Left cardiac atrium (tissue), 4 donors: Measurements from ENCODE around the gene MB21D2. TPM values are rescaled to one million over a fixed set of nuclear protein-coding genes. Genes with fewer than 3 reads are reported as not detected.
A peak's percentile ranks its signal among the peaks of the same experiment; 100 is the strongest.
"Not testable (repeated sequence)": the region's sequence is repeated elsewhere in the genome, so short reads cannot be mapped to it uniquely, and the experiment has no call there.

Source experiments
- ATAC-seq, 2 donors: fragments of 200-7000 bp; cut with Tn5 transposase; one replicate each; pipeline ENCODE4 v1.9.1; 2020; ENCODE audit warnings: mild to moderate bottlenecking in 2 of 2, moderate library complexity in 2 of 2
- DNase-seq: peaks from one replicate; pipeline ENCODE4 v3.0.0-alpha.2; 2020
- intact Hi-C, 2 donors: fragments of 100-400 bp; cut with DNase I; formaldehyde crosslinking; loops; one replicate each; pipeline versions ENCODE4 v1.14.1 to v1.15.1; 2022 to 2023
- total RNA-seq, 2 donors: library from RNA; stranded (reverse); fragmentation: NEBNext Ultra II Directional; extraction: Animal tissue kit (Norgen Biotek cat#: 25700); gene quantifications; one replicate each; pipeline ENCODE4 v1.2.1, GENCODE V29; 2021
- donor health status: DM: no; HTN: yes; CAD: no.
- donor health status: DM: no; HTN: yes; CAD: no; lungs with severe emphysema.
- donor health status: DM: yes; HTN: yes; CAD: no.
- donor health status: Dilated cardiomyopathy.

Gene MB21D2
- total RNA-seq, 2 donors from 2014 or later, result 2.2 to 4.1 TPM

- DNase-seq, ATAC-seq, intact Hi-C loops: not testable (repeated sequence)
Observed at GRCh38 chr3:192788816-192789515, 128.7 kb downstream of the MB21D2 start.

DNA sequence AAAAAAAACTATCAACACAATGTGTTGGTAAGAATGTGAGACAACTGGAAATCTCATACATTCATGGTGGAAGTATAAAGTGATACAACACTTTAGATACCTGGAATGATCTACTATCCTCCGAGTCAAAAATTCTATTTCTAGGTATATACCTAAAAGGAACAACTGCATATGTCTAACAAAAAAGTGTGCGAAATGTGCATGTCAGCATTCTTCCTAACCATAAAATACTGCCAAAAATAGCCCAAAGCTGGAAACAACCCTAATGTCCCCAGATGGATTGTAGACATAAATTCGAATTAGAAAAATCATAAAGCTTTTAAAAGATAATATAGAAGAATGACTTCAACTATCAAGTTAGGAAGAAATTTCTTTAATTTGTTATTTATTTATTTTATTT is 139.1 kb downstream of the MB21D2 start:
- intact Hi-C loops, result loop anchor here in 1 of 2 donors (10.0 kb wide), 1 partner anchor 214 kb away; no protein-coding TSS in a partner anchor

DNA sequence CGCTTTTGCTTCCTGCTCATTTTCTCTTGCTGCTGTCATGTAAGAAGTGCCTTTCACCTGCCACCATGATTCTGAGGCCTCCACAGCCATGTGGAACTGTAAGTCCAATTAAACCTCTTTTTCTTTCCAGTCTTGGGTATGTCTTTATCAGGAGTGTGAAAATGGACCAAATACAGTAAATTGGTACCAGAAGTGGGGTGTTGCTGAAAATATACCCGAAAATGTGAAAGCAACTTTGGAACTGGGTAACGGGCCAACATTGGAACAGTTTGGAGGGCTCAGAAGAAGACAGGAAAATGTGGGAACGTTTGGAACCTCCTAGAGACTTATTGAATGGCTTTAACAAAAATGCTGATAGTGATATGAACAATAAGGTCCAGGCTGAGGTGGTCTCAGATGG is 143.3 kb downstream of the MB21D2 start:
- DNase-seq, ATAC-seq: not testable (repeated sequence)
- intact Hi-C loops, result loop anchor here in 1 of 2 donors (10.0 kb wide), 1 partner anchor 210 kb away; no protein-coding TSS in a partner anchor

More for the DNA sequence above, 139.1 kb downstream of the MB21D2 start:
- ATAC-seq (no peak), DNase-seq (no peak)

GRCh38 chr3:192772240-192772894 is 145.3 kb downstream of the MB21D2 start:
- DNase-seq (peak; percentile 38), ATAC-seq (peak; percentile 87 to 91)
- intact Hi-C loops, result loop anchor here (2.0 to 10.0 kb wide), 2 partner anchors 206 to 208 kb away; no protein-coding TSS in a partner anchor

DNA sequence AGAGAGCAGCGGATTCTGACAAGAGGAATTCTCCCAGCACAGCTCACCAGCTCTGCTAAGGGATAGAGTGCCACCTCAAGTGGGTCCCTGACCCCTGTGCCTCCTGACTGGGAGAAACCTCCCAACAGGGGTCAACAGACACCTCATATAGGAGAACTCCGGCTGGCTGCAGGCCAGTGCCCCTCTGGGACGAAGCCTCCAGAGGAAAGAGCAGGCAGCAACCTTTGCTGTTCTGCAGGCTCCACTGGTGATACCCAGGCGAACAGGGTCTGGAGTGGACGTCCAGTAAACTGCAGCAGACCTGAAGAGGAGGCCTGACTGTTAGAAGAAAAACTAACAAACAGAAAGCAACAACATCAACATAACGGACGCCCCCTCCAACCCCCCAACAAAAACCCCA is 159.0 kb downstream of the MB21D2 start:
- intact Hi-C loops, result loop anchor here in 1 of 2 donors (2.0 kb wide), 1 partner anchor 58 kb away; no protein-coding TSS in a partner anchor
- no peak for ATAC-seq
- DNase-seq, result no peak

GRCh38 chr3:192751148-192751547 is 166.5 kb downstream of the MB21D2 start:
- DNase-seq, result no peak
- ATAC-seq, result no peak
- intact Hi-C loops, result no loop called here

GRCh38 chr3:192750201-192750600 is 167.5 kb downstream of the MB21D2 start:
- no peak for ATAC-seq
- intact Hi-C loops, result no loop called here

DNA sequence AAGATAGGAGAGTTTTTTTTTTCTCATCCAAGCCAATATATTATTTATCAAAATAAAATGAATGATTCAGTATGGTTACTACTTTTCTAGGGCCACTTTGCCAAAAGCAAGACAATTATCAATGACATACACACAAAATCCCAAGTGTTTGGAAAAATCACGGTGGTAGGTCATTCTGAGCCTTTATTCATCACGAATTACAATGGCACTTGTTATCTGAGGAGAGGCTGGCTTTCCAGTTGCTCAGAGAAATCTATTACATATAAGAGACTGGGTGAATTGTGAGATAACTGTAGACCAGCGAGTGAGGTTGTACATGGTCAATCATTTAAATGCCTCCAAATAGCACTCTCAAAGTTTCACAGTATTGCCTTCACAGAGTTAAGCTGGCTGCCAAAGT is 169.9 kb downstream of the MB21D2 start:
- no peak for DNase-seq
- no peak for ATAC-seq
- intact Hi-C loops, result no loop called here

More at GRCh38 chr3:192750201-192750600, 167.5 kb downstream of the MB21D2 start:
- DNase-seq, result no peak

GRCh38 chr3:192747145-192747544 is 170.5 kb downstream of the MB21D2 start:
- intact Hi-C loops, result no loop called here
- no peak for ATAC-seq
- DNase-seq, result no peak

Other genes with a start within 250 kb of the MB21D2 start
- gene FGF12, start 190.3 kb downstream of the MB21D2 start, total RNA-seq, result 100 to 1,000 TPM; 245 to 291 TPM